Activated CD8-positive, alpha-beta memory T cell treated with anti-CD3 and anti-CD28 coated beads for 24 hours (primary cell): ENCODE results near the gene GNG13.
"Not testable (repeated sequence)": the region's sequence is repeated elsewhere in the genome, so short reads cannot be mapped to it uniquely, and the experiment has no call there.

Experiments used
- DNase-seq: peaks from one replicate; pipeline ENCODE4 v3.0.0-alpha.2; 2020

GNG13 gene

GRCh38 chr16:760065-760464 lies 40.5 kb downstream of the GNG13 start:
- DNase-seq, result no peak

DNA sequence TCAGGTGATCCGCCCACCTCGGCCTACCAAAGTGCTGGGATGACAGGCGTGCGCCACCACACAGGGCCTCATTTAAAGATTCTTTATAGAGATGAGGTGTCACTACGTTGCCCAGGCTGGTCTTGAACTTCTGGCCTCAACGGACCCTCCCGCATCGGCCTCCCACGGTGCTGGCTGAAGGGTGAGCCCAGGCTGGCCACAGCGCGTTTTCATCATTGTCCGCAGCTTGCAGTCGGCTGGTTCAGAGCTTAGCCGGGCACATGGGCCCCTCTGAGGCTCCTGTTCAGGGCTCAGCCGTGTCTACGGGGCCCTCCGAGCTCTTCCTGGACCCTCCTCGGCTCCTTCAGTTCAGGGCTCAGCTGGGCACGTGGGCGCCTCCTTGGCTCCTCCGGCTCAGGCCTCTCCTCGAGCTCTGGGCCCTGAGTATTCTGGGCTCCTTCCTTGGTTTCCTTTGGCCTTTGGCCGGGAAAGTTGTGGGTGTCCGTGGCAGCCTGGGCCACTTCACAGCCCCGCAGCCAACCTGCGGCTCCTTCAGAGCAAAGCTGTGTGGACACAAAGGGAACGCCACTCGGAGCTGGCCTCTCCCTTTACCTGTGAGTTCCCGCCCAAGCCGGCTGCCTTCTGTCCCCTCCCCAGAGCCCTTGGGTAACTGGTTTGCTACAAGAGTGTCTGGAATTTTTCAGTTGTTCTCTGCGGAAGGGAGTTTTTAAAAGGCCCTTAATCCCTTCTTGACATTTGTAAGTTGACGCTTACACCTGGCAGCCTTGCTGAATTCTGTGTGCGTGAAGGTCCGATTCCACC lies 41.2 kb downstream of the GNG13 start:
- no peak for DNase-seq

DNA sequence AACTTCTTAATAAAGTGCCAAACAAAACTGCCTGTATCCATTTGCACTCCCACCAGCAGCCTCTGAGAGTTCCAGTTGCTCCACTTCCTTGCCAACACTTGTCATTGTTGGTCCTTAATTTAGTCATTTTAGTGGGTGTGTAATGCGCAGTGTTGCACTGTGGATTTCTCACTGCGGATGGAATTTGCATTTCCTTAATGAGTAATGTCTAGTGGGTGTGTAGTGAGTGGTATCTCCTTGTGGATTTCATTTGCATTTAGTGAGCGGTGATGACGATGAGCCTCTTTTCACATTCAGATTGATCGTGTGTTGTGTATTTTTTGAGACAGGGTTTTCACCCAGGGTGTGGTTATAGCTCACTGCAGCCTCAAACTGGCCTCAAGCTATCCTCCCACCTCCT lies 44.1 kb downstream of the GNG13 start:
- DNase-seq, result no peak

- no peak for DNase-seq
Observed at GRCh38 chr16:754656-755055, 45.9 kb downstream of the GNG13 start.

GRCh38 chr16:754121-754607 lies 46.4 kb downstream of the GNG13 start:
- DNase-seq, result not testable (repeated sequence)

DNA sequence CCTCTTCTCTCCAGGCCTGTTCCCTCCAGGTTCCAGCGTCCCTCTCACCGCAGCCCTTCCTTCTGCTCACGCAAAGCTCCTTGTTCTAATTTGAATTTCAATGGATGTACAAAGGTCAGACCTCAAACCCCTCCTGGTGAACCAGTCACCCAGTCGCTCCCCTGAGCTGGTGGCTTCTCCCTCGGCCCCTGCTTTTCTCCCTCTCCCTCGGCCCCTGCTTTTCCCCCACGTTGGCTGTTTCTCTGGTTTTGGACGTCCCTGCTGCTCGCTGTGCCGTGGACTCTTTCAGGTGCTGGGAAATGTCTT lies 48.6 kb downstream of the GNG13 start:
- no peak for DNase-seq

DNA sequence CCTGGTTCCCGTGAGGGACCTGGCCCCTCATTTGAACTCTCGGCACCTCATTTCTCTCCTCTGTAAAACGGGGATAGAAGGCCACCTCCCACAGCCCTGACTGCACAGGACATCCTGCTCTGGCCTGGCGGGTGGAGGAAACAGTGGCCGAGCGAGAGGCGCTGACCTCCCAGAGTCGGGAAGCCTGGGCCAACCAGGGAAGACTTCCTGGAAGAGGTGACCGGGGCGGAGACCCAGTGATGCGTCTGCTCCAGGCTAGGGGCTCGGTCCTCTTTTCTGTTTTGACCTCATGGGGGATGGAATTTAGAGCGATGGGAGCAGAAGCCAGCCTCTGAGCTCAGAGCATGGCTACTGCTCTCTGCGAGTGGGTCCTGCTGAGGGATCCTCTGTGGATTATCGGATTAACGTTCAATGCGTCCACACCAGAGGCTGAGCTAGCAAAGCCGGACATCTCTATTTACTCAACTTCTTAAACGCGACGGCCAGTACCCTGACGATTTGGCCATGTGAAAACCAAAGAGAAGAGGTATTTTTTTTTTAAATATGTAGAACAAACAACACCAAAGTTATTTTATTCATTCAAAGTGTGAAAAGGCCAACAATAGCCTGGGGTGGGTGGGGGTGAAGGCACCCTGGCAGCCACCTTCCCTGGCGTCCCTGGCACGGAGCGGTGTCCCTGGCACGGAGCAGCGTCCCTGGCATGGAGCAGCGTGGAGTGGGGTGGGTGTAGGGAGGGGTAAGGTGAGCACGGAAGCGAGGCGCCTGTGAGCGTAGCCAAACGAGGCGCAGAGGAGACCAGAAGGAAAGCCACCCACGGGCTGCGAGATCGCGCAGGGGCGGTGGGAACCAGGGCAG lies 49.2 kb downstream of the GNG13 start:
- no peak for DNase-seq

- DNase-seq, result no peak
Observed at GRCh38 chr16:750485-750884, 50.0 kb downstream of the GNG13 start.

GRCh38 chr16:749010-749409 lies 51.5 kb downstream of the GNG13 start:
- DNase-seq, result no peak
